Measurements from ENCODE around the gene OBP2A. TPM values are rescaled to one million over a fixed set of nuclear protein-coding genes. Genes with fewer than 3 reads are reported as not detected.
"Not testable (repeated sequence)": the region's sequence is repeated elsewhere in the genome, so short reads cannot be mapped to it uniquely, and the experiment has no call there.

OBP2A gene
- not detected in 2 replicates for total RNA-seq (2013; cell fraction: nucleolus; rRNA removed)
- total RNA-seq (2014; rRNA removed) (not detected in 2 replicates), total RNA-seq (2014; rRNA removed; fragmentation: Illumina TruSeq; extraction: Trizol) (not detected in 2 replicates), total RNA-seq (2021) (not detected in 2 replicates), polyA plus RNA-seq (2011; rRNA removed) (not detected in 2 replicates), polyA plus RNA-seq (2014; fragmentation: Illumina TruSeq; extraction: Trizol) (not detected in 2 replicates), polyA plus RNA-seq (2014; fragmentation: Nextera tagmentation; extraction: Ambion mirVana) (not detected), polyA plus RNA-seq (2014; rRNA removed) (not detected in 2 replicates), polyA plus RNA-seq (2016; fragmentation: Nextera tagmentation; extraction: Ambion mirVana) (not detected), polyA minus RNA-seq (2011; rRNA and poly(A)+ RNA removed) (not detected in 2 replicates), Bru-seq, nascent RNA (not detected), BruChase-seq, experiment 1, labeled RNA remaining after a 6-hour chase (not detected), BruChase-seq, experiment 2, labeled RNA remaining after a 2-hour chase (not detected)
- polyA plus RNA-seq (2011; ENCODE audit: low read depth): not detected
- not detected in 2 replicates for polyA plus RNA-seq (2011; cell fraction: cytosol; rRNA removed)
- polyA plus RNA-seq (2011; cell fraction: nucleus; rRNA removed): not detected in 2 replicates
- not detected in 2 replicates for polyA plus RNA-seq (2012)
- not detected in 2 replicates for polyA minus RNA-seq (2011; cell fraction: cytosol; rRNA and poly(A)+ RNA removed)
- not detected in 2 replicates for polyA minus RNA-seq (2011; cell fraction: nucleus; rRNA and poly(A)+ RNA removed)
- long read RNA-seq, experiment 1: 0 reads
- long read RNA-seq, experiment 2: 0 reads

- H3K27ac ChIP-seq (ENCODE audit: control insufficient read depth, insufficient read depth); POLR2A ChIA-PET: not testable (repeated sequence)
- 40% methylated on average over 13 of the region's 19 CpGs for WGBS (ENCODE audit: insufficient coverage, insufficient replicate concordance, low lambda C conversion rate, missing lambda C conversion rate)
Measured at GRCh38 chr9:135545646-135546176, at the start of gene OBP2A. TSS of gene OBP2A (plus strand) at chr9:135546126. CDS start at chr9:135546181, 55 bp downstream.

GRCh38 chr9:135498381-135499126, 47.4 kb upstream of the OBP2A start:
- Histone ChIP-seq H3K9ac (ENCODE audit: control insufficient read depth, insufficient read depth, low read length) (no peak overlapping the region), H3K4me1 (ENCODE audit: control insufficient read depth, insufficient read depth, low read length) (peaks cover 17% of the 10 kb centered on the region), H3K27ac (ENCODE audit: control insufficient read depth, insufficient read depth) (no peak overlapping the region), H2AFZ (ENCODE audit: control insufficient read depth, low read depth, low read length) (no peak overlapping the region), H3K36me3 (ENCODE audit: control insufficient read depth in 2 of 2, insufficient read depth in 2 of 2, low read length in 1 of 2) (peaks cover 6 to 7% of the 10 kb centered on the region in 2 experiments; a peak in 3 of 4 replicates), H3K4me2 (ENCODE audit: control insufficient read depth, insufficient read depth) (no peak overlapping the region), H3K9me3 (replicated peaks; ENCODE audit: control insufficient read depth, insufficient read depth, low read length) (no peaks in the 10 kb centered on the region), H4K20me1 (ENCODE audit: control insufficient read depth, insufficient read depth) (peaks cover 4% of the 10 kb centered on the region; the same call in 1 of the 2 replicates), H3K4me3 (no peak overlapping the region), H3K79me2 (ENCODE audit: control insufficient read depth, insufficient read depth, low read length) (peaks cover 14% of the 10 kb centered on the region), H3K27me3 (replicated peaks in 1 of 2; ENCODE audit: control insufficient read depth in 2 of 2, insufficient read depth in 2 of 2, low read length in 1 of 2) (no peaks in the 10 kb centered on the region)
- no peak for DNase-seq (ENCODE audit: low read depth, low spot score)
- in situ Hi-C loops (cut with MboI) (no loop called here), intact Hi-C loops (cut with micrococcal nuclease; ENCODE audit: unreplicated experiment) (no loop called here)
- no peak for FAIRE-seq
- POLR2A ChIA-PET: no interaction called here
- BruUV-seq (replicated peaks): no TSS peak
- SMC1A ChIA-PET (ENCODE audit: uncharacterized antibody, unreplicated experiment): interaction anchor here (0.7 kb wide), 1 partner anchor 9 kb away, joined by 3 read pairs; no protein-coding TSS in a partner anchor
- 71% methylated on average over 15 of the region's 15 CpGs for WGBS (ENCODE audit: insufficient coverage, insufficient replicate concordance, low lambda C conversion rate, missing lambda C conversion rate)
- CTCF ChIA-PET: no interaction called here
- ATAC-seq: no peak
- RAD21 ChIA-PET (ENCODE audit: unreplicated experiment): no interaction called here
- TF ChIP-seq ATF3 (IDR thresholded peaks at IDR 0.05; ENCODE audit: borderline replicate concordance, extremely low read depth, low read depth, low read length) (no peak), RELB (IDR thresholded peaks at IDR 0.05; ENCODE audit: low read depth) (no peak), RUNX3 (IDR thresholded peaks at IDR 0.05; ENCODE audit: low read length) (no peak), FOXK2 (IDR thresholded peaks at IDR 0.05) (no peak), SKIL (IDR thresholded peaks at IDR 0.05; ENCODE audit: low read depth, poor library complexity, severe bottlenecking) (no peak), PAX8 (IDR thresholded peaks at IDR 0.05) (no peak), NR2F1 (conservative IDR thresholded peaks at IDR 0.05) (no peak), BRCA1 (IDR thresholded peaks at IDR 0.05; ENCODE audit: low read depth, low read length) (no peak)

More at GRCh38 chr9:135545646-135546176, at the start of gene OBP2A:
- FAIRE-seq; intact Hi-C loops (cut with micrococcal nuclease; ENCODE audit: unreplicated experiment); DNase-seq (ENCODE audit: low read depth, low spot score); H3K9ac ChIP-seq (ENCODE audit: control insufficient read depth, insufficient read depth, low read length); BruUV-seq (replicated peaks); H3K27me3 ChIP-seq (replicated peaks in 1 of 2; ENCODE audit: control insufficient read depth in 2 of 2, insufficient read depth in 2 of 2, low read length in 1 of 2); H3K4me1 ChIP-seq (ENCODE audit: control insufficient read depth, insufficient read depth, low read length); H3K36me3 ChIP-seq (ENCODE audit: control insufficient read depth in 2 of 2, insufficient read depth in 2 of 2, low read length in 1 of 2); in situ Hi-C loops (cut with MboI); H3K4me2 ChIP-seq (ENCODE audit: control insufficient read depth, insufficient read depth); RAD21 ChIA-PET (ENCODE audit: unreplicated experiment); H3K9me3 ChIP-seq (replicated peaks; ENCODE audit: control insufficient read depth, insufficient read depth, low read length); SMC1A ChIA-PET (ENCODE audit: uncharacterized antibody, unreplicated experiment); H3K79me2 ChIP-seq (ENCODE audit: control insufficient read depth, insufficient read depth, low read length); ATAC-seq; CTCF ChIA-PET; H2AFZ ChIP-seq (ENCODE audit: control insufficient read depth, low read depth, low read length); H3K4me3 ChIP-seq; H4K20me1 ChIP-seq (ENCODE audit: control insufficient read depth, insufficient read depth): not testable (repeated sequence)

Measured in GM12878 (cell line).